Endodermal cell (in vitro differentiated cells): ENCODE measurements around the gene MAP3K2. TPM values are rescaled to one million over a fixed set of nuclear protein-coding genes. Genes with fewer than 3 reads are reported as not detected.

Source experiments
- DNase-seq: peaks from one replicate; pipeline ENCODE4 v3.0.0-alpha.2; 2017
- H3K27ac ChIP-seq: 2 replicates; pipeline ENCODE4 v1.5.1; 2013; ENCODE audit warnings: mild to moderate bottlenecking, low read depth, low read length, moderate library complexity
- H3K27me3 ChIP-seq: 2 replicates; pipeline ENCODE4 v1.6.1; 2013; ENCODE audit warnings: mild to moderate bottlenecking, low read length, moderate library complexity; ENCODE audit not compliant: insufficient read depth, control insufficient read depth, poor library complexity, severe bottlenecking
- H3K36me3 ChIP-seq: 2 replicates; pipeline ENCODE4 v1.7.0; 2013; ENCODE audit warnings: mild to moderate bottlenecking, low read length, moderate library complexity; ENCODE audit not compliant: control insufficient read depth, insufficient read depth
- H3K4me1 ChIP-seq: one replicate; pipeline ENCODE4 v1.7.0; 2013; ENCODE audit warnings: low read length; ENCODE audit not compliant: control insufficient read depth, insufficient read depth
- H3K4me3 ChIP-seq: 2 replicates; pipeline ENCODE4 v1.5.1; 2013; ENCODE audit warnings: mild to moderate bottlenecking, low read length, moderate library complexity
- H3K9ac ChIP-seq: 2 replicates; pipeline ENCODE4 v1.6.1; 2013; ENCODE audit warnings: mild to moderate bottlenecking, low read length, moderate library complexity; ENCODE audit not compliant: poor library complexity, severe bottlenecking; ENCODE audit errors: extremely low read depth
- H3K9me3 ChIP-seq: 2 replicates; pipeline ENCODE4 v1.6.1; 2013; ENCODE audit warnings: mild to moderate bottlenecking, low read length, moderate library complexity; ENCODE audit not compliant: control insufficient read depth
- H3K27ac Mint-ChIP-seq: 2 replicates; pipeline ENCODE4 v1.8.0; 2020; ENCODE audit warnings: mixed read lengths
- H3K27me3 Mint-ChIP-seq: 2 replicates; pipeline ENCODE4 v1.8.0; 2021; ENCODE audit warnings: mild to moderate bottlenecking, mixed read lengths; ENCODE audit not compliant: insufficient read depth
- H3K36me3 Mint-ChIP-seq: 2 replicates; pipeline ENCODE4 v1.8.0; 2020; ENCODE audit warnings: low read depth, mixed read lengths
- H3K4me1 Mint-ChIP-seq: 2 replicates; pipeline ENCODE4 v1.8.0; 2020; ENCODE audit warnings: mixed read lengths
- H3K4me3 Mint-ChIP-seq: 2 replicates; pipeline ENCODE4 v1.8.0; 2020; ENCODE audit warnings: mild to moderate bottlenecking, moderate library complexity, mixed read lengths
- H3K9me3 Mint-ChIP-seq: 2 replicates; pipeline ENCODE4 v1.8.0; 2020; ENCODE audit warnings: mild to moderate bottlenecking, mixed read lengths
- WGBS, 2 experiments: methylation state at CpG; one replicate each; pipeline versions ENCODE4 v1.1.5 to v1.1.7; 2013; ENCODE audit warnings: missing lambda C conversion rate in 2 of 2, mixed read lengths in 1 of 2; ENCODE audit not compliant: insufficient coverage in 1 of 2, insufficient read length in 1 of 2; 5-methylcytosine and 5-hydroxymethylcytosine counted together
- total RNA-seq, 2 donors: library from RNA; stranded (reverse); fragmentation: NEBNext Ultra II Directional in 1 of 2; extraction: Animal tissue kit (Norgen Biotek cat#: 25700) in 1 of 2; gene quantifications; 2 replicates in 1 of 2; 3 replicates in 1 of 2; pipeline ENCODE4 v1.2.1, GENCODE V29; 2021
- TF ChIP-seq, protein P1 (sequence below): fragments of 200-600 bp; sonication (generic); conservative IDR thresholded peaks from 2 replicates; pipeline ENCODE4 v1.5.0; 2021; ENCODE audit warnings: antibody characterized with exemption, mild to moderate bottlenecking

Gene MAP3K2
- total RNA-seq, 2 donors from 2014 or later, result 27.9 to 31.6 TPM

- WGBS, 2 experiments, result 96 to 100% methylated on average over 1 of the region's 1 CpG
- Histone ChIP-seq H3K4me3 (no peak overlapping the region), H3K9ac (no peak overlapping the region), H3K4me1 (no peaks in the 10 kb centered on the region), H3K27ac (no peak overlapping the region), H3K9me3 (peaks cover 7% of the 10 kb centered on the region), H3K27me3 (no peaks in the 10 kb centered on the region), H3K36me3 (no peaks in the 10 kb centered on the region)
- Mint-ChIP-seq H3K27me3 (no peaks in the 10 kb centered on the region), H3K9me3 (peaks cover 12% of the 10 kb centered on the region), H3K4me3 (no peak overlapping the region), H3K27ac (no peak overlapping the region), H3K36me3 (peaks cover 7% of the 10 kb centered on the region), H3K4me1 (no peaks in the 10 kb centered on the region)
- DNase-seq, result no peak
- TF ChIP-seq, protein P1, sequence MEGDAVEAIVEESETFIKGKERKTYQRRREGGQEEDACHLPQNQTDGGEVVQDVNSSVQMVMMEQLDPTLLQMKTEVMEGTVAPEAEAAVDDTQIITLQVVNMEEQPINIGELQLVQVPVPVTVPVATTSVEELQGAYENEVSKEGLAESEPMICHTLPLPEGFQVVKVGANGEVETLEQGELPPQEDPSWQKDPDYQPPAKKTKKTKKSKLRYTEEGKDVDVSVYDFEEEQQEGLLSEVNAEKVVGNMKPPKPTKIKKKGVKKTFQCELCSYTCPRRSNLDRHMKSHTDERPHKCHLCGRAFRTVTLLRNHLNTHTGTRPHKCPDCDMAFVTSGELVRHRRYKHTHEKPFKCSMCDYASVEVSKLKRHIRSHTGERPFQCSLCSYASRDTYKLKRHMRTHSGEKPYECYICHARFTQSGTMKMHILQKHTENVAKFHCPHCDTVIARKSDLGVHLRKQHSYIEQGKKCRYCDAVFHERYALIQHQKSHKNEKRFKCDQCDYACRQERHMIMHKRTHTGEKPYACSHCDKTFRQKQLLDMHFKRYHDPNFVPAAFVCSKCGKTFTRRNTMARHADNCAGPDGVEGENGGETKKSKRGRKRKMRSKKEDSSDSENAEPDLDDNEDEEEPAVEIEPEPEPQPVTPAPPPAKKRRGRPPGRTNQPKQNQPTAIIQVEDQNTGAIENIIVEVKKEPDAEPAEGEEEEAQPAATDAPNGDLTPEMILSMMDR, result no peak
Measured at GRCh38 chr2:127348426-127349000, 39.3 kb downstream of the MAP3K2 start.

GRCh38 chr2:127347734-127348392 is 39.9 kb downstream of the MAP3K2 start:
- no peak overlapping the region for H3K27ac Mint-ChIP-seq
- no peaks in the 10 kb centered on the region for H3K36me3 ChIP-seq
- no peak for DNase-seq
- no peaks in the 10 kb centered on the region for H3K27me3 Mint-ChIP-seq
- H3K36me3 Mint-ChIP-seq, result peaks cover 7% of the 10 kb centered on the region
- H3K4me3 Mint-ChIP-seq, result no peak overlapping the region
- H3K9ac ChIP-seq, result no peak overlapping the region
- no peak overlapping the region for H3K27ac ChIP-seq
- H3K4me1 ChIP-seq, result no peaks in the 10 kb centered on the region
- no peak overlapping the region for H3K4me3 ChIP-seq
- H3K9me3 Mint-ChIP-seq, result peaks cover 12% of the 10 kb centered on the region
- H3K9me3 ChIP-seq, result peaks cover 7% of the 10 kb centered on the region
- 100% methylated on average over 1 of the region's 1 CpG; no CpG with 5 or more reads in 1 of the 2 experiments for WGBS, 2 experiments
- TF ChIP-seq, protein P1, result no peak
- H3K27me3 ChIP-seq, result no peaks in the 10 kb centered on the region
- H3K4me1 Mint-ChIP-seq, result no peaks in the 10 kb centered on the region

DNA sequence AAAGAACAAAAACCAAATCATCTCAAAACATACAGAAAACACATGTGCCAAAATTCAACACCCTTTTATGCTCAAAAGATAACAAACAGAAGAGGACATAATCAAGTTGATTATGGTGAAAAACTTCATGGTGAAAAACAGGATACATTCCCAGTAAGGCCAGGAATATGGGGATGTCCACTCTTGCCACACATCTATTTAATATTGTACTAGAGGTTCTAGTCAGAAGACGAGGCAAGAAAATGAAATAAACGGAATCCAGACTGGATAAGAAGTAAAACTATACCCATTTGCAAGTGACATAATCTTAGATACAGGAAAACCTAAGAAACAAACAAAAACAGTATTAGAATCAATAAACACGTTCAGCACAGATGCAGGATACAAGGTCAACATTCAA is 40.8 kb downstream of the MAP3K2 start:
- Histone ChIP-seq H3K9me3 (peaks cover under 1% of the 10 kb centered on the region), H3K27me3 (no peaks in the 10 kb centered on the region), H3K36me3 (peaks cover 7% of the 10 kb centered on the region), H3K4me1 (no peaks in the 10 kb centered on the region), H3K27ac (no peak overlapping the region), H3K9ac (no peak overlapping the region), H3K4me3 (no peak overlapping the region)
- TF ChIP-seq, protein P1, result no peak
- Mint-ChIP-seq H3K27me3 (no peaks in the 10 kb centered on the region), H3K36me3 (peaks cover 7% of the 10 kb centered on the region), H3K27ac (no peak overlapping the region), H3K4me3 (no peak overlapping the region), H3K9me3 (peaks cover 4% of the 10 kb centered on the region), H3K4me1 (no peaks in the 10 kb centered on the region)
- WGBS, 2 experiments, result 86% methylated on average over 3 of the region's 3 CpGs; no CpG with 5 or more reads in 1 of the 2 experiments
- no peak for DNase-seq
